Fibroblast of skin of back (primary cell): Measurements from ENCODE around the gene KIF16B.
"Not testable (repeated sequence)": the region's sequence is repeated elsewhere in the genome, so short reads cannot be mapped to it uniquely, and the experiment has no call there.

Experiments
- DNase-seq: peaks from one replicate; pipeline ENCODE4 v3.0.0-alpha.2; 2013

KIF16B gene

DNA sequence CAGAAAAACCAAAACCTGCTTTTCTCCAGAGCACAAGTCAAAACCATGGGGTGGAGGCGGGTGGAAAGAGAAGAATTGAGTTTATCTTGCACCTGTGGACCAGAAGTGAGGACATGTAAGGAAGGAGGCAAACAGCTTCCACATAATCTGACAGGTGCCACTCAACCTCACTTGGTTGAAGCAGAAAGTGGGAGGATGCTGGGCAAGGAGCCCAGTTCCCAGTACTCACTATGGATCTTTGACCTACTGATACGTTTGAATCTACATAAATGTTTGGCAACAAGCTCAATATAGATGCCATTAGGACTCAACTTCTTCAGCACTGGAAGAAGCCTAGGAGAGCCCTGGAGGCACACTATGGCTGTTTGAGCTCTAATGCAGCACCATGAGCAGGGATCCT lies 285.5 kb downstream of the KIF16B start:
- DNase-seq = no peak

DNA sequence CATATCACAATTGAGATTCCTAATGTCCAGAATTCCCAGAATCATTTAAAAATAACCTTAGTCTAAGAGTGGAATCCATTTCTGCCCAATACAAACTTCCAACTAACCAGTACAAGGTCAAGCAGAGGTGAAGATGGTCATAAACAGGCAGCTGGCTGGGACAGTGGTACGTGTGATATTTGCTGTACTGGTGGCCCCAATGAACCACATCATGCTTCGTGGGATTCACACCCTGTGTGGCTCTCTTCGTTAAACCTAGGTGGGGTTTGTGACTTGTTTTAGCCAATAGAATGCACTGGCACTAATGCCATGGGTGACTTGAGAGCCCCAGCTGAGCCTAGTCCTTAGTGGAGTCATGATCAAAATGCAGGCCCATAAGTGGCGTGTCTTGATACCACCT lies 286.6 kb downstream of the KIF16B start:
- DNase-seq = no peak

DNA sequence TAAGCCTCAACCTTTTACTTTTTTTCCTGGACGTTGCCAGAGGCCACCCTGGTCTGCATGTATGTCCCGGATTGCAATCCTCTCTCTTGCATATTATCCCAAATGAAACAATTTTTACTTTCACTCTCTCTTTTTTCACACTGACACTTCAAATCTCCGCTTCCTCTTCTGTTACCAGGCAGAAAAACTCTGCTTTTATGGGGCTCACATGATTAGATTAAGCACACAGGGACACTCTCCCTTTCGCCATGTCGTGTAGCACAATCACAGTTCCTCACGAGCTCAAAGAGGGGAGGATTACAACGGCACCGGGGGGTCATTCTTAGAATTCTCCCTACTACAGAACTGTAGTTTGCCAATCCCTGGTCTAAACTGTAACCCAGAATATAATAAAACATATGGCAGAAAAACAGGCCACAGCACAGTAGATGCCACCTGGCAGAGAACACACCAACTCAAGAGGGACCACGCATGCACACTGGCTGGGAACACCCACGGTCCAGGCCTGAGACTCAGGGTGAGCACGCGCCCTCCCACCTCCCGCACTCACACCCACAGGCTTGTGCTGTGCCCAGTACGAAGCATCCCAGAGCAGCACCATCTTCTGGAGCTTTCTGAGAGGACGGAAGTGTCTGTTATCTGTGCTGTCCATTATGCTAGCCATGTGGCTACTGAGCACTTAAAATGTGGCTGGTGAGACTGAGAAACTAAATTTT lies 288.7 kb downstream of the KIF16B start:
- DNase-seq = no peak

DNA sequence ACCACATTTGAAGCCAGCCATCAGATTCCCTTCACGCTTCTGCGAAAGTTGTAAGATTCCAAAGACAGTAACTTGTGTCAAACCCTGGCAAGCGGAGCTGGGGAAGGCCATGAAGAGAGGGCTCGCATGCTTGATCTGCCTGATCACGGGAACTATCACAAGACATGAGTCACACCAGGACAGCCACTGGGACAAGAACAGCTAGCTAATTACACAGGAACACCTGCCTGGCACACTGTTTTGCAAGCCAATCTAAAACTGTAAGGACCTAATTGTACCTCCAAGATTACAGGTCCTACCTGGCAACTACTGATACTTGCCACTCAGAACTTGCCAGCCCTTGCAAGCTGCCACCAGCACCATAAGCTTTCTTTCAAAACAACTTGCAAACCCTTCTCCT lies 289.3 kb downstream of the KIF16B start:
- DNase-seq = no peak

DNA sequence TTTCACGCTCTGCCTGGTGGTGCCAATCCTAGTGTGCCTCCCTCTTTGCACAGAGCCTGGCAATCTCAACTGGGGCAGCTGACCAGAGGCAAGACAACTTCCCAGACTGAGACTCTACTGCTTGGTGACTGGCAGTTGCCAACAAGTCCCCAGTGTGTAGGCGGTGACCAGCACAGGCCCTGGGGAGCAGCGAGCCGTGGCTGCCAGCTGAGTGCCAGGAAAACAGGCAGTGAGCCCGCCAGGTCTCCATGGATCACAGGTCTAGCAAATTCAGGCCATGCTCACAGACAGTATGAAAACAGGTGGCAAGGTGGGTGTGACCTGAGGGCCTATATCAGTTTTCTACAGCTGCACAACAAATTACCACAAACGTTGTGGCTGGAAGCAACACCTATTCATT lies 289.9 kb downstream of the KIF16B start:
- no peak for DNase-seq

DNA sequence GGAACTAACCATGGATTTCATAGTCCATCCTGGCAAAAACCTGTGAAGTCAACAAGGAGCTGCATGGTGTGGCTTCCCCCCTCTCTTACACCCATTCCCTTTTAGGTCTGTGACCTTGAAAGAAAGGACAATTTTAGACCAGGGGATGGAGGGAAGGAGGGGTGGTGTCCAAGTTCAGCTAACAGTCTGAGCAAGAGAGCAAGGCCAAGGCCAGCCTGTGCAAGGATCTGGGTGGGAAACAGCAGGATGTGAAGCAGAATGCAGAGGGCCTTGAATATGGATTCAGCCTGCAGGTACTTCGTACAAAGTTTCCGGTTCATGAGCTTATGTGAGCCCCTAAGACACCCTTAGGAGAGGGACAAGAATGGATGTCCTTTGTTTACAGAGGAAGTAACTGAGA lies 293.0 kb downstream of the KIF16B start:
- no peak for DNase-seq

DNA sequence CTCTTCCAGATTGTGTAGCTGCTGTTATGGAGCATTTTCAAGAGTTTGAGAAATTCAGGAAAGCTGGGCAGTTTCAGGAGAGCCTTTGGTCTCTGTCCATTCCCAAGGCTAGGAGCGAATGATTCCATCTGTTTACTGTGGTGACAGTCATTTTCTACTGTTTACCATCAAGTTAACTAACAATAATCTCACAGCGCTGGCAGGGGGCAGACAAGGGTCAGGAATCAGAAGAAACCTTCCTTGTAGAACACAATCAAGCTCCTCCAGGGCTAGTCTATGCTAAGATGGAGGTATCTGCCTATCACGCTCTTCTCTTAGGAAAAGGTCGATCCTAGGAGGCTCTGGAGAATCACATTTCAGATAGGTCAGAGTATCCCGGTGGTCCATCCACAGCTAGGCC lies 293.9 kb downstream of the KIF16B start:
- no peak for DNase-seq

DNA sequence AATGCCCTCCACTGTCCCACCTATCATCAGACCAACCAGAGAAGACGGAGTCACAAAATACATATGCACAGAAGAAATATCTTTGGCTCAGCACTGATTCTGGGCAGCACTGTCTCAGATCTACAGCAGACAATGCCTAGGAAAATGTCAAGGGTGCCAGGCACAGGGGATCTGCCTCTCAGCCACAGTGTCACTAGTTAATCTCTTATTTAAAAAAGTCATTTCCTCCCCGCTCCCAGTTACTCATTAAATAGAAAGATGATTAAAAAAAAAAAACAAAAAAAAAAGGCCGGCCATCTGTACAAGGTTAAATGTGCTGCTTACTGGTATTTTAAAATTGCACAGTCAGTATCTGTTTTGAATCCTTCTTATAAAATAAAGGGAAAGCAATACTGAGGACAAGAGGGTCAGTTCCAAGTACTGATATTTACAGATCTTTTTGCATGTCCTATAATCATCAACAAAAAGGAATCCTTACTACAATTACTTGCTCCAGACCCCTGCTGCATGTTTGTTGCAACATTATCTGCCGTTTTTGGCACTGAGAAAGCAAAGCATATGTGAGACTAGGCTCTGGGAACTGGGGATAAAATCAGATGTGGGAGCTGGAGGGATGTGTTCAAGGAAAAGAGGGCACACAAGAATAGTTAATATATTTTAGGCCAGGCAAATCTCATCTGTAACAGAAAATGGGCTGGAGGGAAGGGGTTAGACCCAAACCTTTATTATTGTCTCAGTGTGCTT lies 299.3 kb downstream of the KIF16B start:
- DNase-seq = no peak

DNA sequence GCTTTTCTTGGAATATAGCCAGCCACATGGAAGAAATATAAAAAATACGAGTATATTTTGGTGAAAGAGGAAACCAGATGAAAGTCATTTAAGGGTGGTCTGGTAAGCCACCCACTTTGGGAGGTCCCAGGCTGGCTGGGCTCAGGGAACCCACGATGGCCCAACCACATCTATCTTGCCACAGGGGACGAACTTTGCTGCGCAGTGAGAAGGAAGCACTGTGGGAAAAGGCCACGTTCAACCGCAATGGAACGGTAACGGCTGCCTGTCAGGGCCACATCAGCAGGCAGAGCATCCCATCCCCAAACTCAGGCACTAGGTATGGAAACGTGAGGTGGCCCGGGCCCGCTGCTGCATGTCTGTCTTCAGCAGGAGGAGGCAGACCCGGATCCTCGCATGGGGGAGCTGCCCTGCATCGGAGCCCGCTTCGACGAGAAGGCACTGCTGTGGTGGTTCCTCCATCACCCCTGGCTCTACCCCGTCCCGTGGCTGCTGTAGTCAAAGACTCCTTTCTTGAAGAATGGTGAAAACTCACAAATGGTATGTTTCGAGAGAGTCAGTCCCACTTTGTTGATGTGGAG lies 300.4 kb downstream of the KIF16B start:
- no peak for DNase-seq

DNA sequence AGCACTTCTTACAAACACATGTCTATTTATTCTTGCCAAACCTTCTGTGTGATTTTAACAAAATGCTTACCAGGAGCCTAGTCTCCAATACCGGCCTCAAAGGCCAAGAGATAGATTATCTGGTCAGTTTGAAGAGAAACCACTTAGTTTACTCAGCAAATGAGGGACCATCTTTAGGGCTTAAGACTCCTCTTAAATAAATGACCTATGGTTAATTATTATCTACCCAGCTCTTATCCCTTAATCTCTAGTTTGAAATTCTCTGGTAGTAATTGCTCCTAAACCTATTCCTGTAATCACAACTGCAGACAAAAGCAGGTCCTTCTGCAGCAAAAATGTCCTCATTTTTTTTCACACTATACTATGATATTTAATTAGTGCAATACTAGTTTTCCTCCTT lies 301.8 kb downstream of the KIF16B start:
- DNase-seq = no peak

DNA sequence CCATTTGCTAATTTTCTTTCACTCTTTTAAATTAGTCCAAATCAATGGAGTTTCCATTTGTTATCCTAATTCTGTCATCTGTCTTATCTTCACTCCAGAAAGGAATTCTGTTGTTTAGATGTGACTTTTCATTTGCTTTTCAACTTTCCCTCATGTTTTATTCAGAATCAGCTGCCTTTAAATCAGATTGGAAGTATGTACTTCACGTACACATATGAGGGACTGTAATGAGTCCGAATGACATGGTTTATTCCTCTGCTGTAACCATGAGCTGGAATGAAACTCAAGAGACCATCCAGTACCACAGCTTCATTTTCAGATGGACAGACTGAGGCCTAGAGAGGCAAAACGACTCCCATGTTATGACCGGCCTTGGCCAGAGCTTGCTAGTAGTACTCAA lies 302.3 kb downstream of the KIF16B start:
- DNase-seq = no peak

DNA sequence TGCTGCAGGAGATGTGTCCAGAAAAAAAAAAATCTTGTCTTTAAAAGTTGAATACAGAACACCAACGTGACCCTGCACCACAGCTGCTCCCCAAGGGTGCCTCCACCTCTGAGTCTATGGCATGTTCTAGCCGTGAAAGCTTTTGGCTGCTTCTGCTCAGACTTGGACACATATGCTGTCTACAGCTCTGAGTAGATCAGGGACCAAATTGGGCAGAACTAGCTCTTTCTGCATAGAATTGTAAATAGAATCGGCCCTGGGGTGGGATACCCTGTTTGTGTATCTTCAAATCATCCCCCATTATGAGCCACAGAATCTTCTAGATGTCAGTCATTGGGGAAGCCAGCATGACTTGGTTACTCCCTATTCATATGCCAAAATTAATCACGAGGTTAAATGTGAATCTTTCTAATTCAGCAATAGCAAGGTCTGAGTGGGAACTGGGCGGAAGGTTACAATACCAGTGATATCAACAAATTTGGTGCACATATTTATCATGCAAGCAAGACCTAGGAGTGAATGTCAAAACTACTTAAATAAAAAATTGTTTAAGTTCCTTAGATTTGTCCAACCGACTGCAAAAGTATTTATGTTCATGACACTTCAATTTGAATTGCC lies 302.8 kb downstream of the KIF16B start:
- no peak for DNase-seq

DNA sequence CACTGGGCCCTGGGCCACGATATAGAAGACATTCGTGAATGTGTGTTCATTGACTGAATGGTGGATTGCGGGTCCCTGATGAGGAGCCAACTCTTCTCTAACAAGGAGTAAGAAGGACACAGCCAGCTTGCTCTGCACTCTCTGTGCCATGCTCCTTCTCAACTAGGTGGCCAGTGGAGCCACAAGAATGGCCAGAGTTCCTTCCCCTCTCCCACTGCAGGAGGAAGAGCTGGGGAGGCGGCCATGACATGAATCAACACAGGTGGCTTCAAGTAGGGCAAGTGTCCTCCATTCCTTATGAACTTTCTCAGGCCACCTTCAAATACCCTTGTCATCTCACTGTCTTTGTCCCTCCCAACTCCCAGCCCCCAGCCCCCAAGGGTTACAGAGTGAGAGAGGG lies 305.7 kb downstream of the KIF16B start:
- no peak for DNase-seq

DNA sequence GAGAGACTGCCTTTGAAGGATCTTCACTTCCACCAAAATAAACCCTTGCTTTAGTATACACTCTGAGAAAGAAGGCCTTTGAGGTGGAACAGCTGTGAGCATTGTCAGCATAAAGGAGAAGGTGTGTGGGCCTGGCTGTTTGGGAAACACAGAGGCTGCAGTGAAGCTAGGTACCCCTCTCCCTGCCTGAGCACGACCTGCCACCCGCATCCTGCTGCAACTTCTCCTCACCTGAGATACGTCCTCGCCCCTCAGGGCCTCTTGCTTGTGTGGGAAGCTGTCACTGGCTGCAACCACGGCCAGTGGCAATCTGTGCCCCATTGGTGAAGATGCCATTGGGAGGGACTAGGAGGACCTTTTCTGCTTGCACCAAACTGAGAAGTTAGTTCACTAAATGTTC lies 307.9 kb downstream of the KIF16B start:
- DNase-seq = no peak

DNA sequence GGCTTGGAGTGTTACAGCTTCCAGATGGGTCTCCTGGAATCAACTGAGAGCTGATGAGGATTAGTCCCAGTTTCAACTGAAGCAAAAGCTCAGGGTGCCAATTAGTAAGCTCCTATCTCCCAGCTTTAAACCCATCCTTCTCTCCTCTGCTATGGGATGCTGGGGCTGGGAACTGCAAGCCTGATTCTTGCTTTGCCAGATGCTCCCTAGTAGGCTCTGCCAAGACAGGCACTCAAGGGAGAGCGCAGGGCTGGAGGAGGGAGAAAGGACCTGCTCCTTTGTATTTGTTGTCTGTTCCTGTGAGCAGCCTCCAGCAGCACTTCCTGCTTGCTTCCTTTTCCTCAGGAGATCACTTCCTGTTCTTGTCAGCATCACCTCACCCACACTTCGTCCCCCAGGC lies 309.7 kb downstream of the KIF16B start:
- DNase-seq = no peak

DNA sequence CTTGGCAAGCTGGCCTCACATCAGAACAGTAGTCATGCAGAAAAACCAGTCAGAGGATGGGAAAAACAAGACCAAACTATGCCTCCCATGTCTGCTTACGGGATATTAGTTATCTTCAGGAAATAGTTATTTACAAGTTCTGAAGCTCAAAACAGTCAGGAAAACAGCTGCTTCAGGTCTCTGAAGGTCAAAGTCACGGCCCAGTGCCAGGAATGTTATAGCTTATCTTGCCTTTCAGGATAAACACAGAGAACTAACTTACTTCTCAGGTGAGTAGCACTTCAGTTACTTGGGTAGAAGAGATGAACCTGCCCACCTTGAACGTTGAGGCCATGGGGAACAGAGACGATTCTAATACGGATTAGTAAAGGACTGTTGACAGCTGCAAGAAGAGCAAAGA lies 310.7 kb downstream of the KIF16B start:
- DNase-seq = no peak

DNA sequence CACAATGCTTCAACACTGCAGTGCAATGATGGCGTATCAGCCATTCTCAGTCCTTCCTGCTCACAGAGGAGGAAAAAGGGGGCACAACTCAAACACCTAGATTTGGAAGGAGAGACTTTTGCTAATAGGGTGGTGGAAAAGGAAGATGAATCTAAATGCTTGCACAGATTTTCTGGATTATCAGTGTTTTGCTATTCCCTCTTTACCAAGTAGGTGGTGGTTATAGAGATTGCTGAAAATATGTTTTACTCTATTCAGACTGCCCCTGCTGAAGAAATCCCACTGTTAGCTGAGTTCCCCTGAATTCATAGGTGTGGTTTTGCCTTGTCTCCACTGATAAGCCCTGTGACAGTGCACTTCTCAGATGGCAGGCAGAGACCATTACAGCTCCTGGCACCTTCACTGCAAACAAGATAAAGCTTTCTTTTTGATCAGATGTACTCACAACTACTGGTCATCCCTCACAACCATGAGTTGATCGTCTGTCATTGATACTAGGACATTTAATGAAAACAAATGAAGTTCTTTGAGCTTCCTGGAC lies 311.4 kb downstream of the KIF16B start:
- DNase-seq = no peak

DNA sequence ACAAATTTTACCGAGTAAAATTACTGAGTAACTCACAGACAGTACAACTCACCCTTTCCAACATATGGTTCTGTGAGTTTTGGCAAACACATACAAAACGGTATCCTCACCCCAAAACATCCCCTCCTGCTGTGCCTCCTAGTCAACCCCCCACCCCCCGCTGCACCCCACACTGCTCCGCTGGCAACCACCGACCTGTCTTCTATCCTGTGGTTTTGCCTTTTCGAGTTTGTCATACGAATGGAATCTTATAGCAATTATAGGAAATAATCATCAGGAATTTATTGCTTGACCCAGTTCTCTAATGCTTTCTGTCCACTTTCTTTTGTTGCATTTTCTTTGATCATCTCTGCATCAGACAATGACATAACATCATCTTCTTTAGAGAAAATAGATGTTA lies 312.3 kb downstream of the KIF16B start:
- DNase-seq = peak; percentile 70

DNA sequence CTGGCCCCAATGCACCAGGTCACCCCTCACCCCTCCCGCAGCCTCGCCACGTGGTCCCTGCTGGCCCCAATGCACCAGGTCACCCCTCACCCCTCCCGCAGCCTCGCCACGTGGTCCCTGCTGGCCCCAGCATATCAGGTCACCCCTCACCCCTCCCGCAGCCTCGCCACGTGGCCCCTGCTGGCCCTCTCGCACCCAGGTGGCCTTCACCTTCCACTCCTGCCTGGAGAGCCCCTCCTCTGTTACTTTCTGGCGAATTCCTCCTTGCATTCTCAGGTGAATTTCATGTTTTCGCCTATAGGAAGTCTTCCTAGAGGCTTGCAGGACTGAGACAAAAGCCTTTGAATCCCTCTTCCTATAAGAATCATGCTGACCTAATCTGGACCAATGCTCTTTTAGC lies 313.1 kb downstream of the KIF16B start:
- DNase-seq = not testable (repeated sequence)

DNA sequence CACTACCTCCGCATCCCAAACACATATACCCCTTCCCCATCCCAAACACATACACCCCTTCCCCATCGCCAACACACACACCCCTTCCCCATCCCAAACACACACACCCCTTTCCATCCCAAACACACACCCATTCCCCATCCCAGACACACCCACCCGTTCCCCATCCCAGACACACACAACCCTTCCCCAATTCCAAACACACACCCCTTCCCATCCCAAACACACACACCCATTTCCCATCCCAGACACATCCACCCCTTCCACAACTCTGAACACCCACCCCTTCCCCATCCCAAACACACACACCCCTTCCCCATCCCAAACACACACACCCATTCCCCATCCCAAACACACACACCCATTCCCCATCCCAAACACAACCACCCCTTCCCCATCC lies 314.5 kb downstream of the KIF16B start:
- DNase-seq = no peak

DNA sequence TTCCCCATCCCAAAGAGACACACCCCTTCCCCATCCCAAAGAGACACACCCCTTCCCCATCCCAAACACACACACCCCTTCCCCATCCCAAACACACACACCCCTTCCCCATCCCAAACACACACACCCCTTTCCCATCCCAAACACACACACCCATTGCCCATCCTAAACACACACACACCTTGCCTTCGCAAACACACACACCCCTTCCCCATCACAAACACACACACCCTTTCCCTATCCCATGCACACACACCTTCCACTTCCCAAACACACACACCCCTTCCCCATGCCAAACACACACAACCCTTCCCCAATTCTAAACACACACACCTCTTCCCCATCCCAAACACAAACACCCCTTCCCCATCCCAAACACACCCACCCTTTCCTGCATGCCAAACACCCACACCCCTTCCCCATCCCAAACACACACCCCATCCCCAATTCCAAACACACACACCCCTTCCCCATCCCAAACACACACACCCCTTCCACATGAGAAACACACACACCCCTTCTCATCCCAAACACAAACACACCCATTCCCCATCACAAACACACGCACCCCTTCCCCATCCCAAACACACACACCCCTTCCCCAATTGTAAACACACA lies 315.3 kb downstream of the KIF16B start:
- no peak for DNase-seq

DNA sequence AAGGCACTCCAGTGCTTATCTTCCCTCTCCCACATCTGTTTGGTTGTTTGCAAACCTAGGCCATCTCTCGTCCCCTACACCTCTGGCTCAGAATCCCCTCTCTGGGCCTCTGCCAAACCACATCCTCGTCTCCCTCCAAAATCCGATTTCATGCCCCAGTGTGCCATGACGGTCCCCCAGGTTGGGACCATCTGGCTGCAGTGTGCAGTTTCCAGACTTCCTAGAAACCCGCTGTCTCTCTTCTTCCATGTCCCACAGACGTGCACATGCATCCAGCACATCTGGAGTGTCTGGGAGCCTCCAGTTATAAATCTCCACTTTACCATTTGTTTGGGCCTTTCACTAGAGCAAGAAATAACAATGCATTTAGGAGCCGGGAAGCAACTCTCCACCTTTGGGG lies 316.2 kb downstream of the KIF16B start:
- DNase-seq = no peak

DNA sequence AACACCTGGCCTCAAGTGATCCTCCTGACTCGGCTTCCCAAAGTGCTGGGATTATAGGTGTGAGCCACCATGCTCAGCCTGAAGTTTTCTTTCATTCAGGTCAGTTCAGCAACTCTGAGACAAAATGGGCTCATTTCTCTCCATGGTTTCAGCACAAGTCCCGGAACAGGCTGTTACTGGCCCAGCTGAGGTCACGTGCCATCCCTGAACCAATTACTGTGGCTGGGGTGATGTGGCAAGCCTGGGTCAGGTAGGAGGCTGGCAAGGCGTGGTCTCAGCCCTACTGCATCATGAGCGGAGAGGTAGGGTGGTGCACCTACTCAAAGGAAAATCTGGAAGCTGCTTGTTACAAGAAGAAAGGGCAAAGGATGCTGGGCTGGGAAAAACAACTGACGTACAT lies 326.4 kb downstream of the KIF16B start:
- DNase-seq = no peak
